ENCODE results near the gene CTIF. TPM values are rescaled to one million over a fixed set of nuclear protein-coding genes. Genes with fewer than 3 reads are reported as not detected.

Gene CTIF
- polyA plus RNA-seq, 1 experiment = 40.2 TPM

- H3K4me3 ChIP-seq (ENCODE audit: low read depth, low read length) = no peak overlapping the region
- H3K9me3 ChIP-seq (ENCODE audit: control insufficient read depth, insufficient read depth, low read length) = no peaks in the 10 kb centered on the region; the same call in 1 of the 2 replicates
- CTCF ChIA-PET = interaction anchor here (1.3 kb wide), 1 partner anchor 12 kb away, joined by 4 read pairs; no protein-coding TSS in a partner anchor
- no peak for TF ChIP-seq CTCF (IDR thresholded peaks at IDR 0.05; ENCODE audit: low read depth, low read length)
- POLR2A ChIA-PET = no interaction called here
- no peak overlapping the region for H3K27ac ChIP-seq (ENCODE audit: low read depth, low read length)
- no peak for DNase-seq (ENCODE audit: low read depth, low spot score)
- H3K27me3 ChIP-seq (ENCODE audit: control insufficient read depth, insufficient read depth, low read length) = no peaks in the 10 kb centered on the region
Measured at GRCh38 chr18:48788373-48788772, 249.5 kb downstream of the CTIF start.

GRCh38 chr18:48789259-48789812 is 250.5 kb downstream of the CTIF start:
- Histone ChIP-seq H3K27ac (ENCODE audit: low read depth, low read length) (no peak overlapping the region), H3K4me3 (ENCODE audit: low read depth, low read length) (no peak overlapping the region), H3K27me3 (ENCODE audit: control insufficient read depth, insufficient read depth, low read length) (no peaks in the 10 kb centered on the region), H3K9me3 (ENCODE audit: control insufficient read depth, insufficient read depth, low read length) (no peaks in the 10 kb centered on the region; the same call in 1 of the 2 replicates)
- no peak for DNase-seq (ENCODE audit: low read depth, low spot score)
- TF ChIP-seq CTCF (IDR thresholded peaks at IDR 0.05; ENCODE audit: low read depth, low read length) = no peak
- ChIA-PET CTCF (interaction anchor here (0.6 to 1.3 kb wide), 2 partner anchors 13 to 626 kb away, joined by 4 read pairs; no protein-coding TSS in a partner anchor), POLR2A (no interaction called here)

- H3K27me3 ChIP-seq (ENCODE audit: control insufficient read depth, insufficient read depth, low read length) = no peaks in the 10 kb centered on the region
- ChIA-PET POLR2A (no interaction called here), CTCF (interaction anchor here (0.7 kb wide), 1 partner anchor 251 kb away, joined by 3 read pairs; no protein-coding TSS in a partner anchor)
- no peak overlapping the region for H3K4me3 ChIP-seq (ENCODE audit: low read depth, low read length)
- no peak for TF ChIP-seq CTCF (IDR thresholded peaks at IDR 0.05; ENCODE audit: low read depth, low read length)
- H3K9me3 ChIP-seq (ENCODE audit: control insufficient read depth, insufficient read depth, low read length) = no peaks in the 10 kb centered on the region; the same call in 1 of the 2 replicates
- H3K27ac ChIP-seq (ENCODE audit: low read depth, low read length) = no peak overlapping the region
- no peak for DNase-seq (ENCODE audit: low read depth, low spot score)
Measured at GRCh38 chr18:48790226-48790863, 251.5 kb downstream of the CTIF start.

GRCh38 chr18:48790869-48791635 is 252.2 kb downstream of the CTIF start:
- ChIA-PET CTCF (no interaction called here), POLR2A (no interaction called here)

More at GRCh38 chr18:48790869-48791635, 252.2 kb downstream of the CTIF start:
- H3K4me3 ChIP-seq (ENCODE audit: low read depth, low read length) = no peak overlapping the region
- no peaks in the 10 kb centered on the region; the same call in 1 of the 2 replicates for H3K9me3 ChIP-seq (ENCODE audit: control insufficient read depth, insufficient read depth, low read length)
- H3K27ac ChIP-seq (ENCODE audit: low read depth, low read length) = no peak overlapping the region
- DNase-seq (ENCODE audit: low read depth, low spot score) = no peak
- no peak for TF ChIP-seq CTCF (IDR thresholded peaks at IDR 0.05; ENCODE audit: low read depth, low read length)
- no peaks in the 10 kb centered on the region for H3K27me3 ChIP-seq (ENCODE audit: control insufficient read depth, insufficient read depth, low read length)

All from AG04450 (cell line).